HG02678 (cell line): ENCODE measurements around the gene RHBDF2.

Experiments
- ATAC-seq: cut with Tn5 transposase; IDR thresholded peaks from one replicate; pipeline ENCODE4 v1.9.1; 2021; ENCODE audit warnings: mild to moderate bottlenecking, moderate library complexity; ENCODE audit not compliant: unreplicated experiment

Gene RHBDF2

DNA sequence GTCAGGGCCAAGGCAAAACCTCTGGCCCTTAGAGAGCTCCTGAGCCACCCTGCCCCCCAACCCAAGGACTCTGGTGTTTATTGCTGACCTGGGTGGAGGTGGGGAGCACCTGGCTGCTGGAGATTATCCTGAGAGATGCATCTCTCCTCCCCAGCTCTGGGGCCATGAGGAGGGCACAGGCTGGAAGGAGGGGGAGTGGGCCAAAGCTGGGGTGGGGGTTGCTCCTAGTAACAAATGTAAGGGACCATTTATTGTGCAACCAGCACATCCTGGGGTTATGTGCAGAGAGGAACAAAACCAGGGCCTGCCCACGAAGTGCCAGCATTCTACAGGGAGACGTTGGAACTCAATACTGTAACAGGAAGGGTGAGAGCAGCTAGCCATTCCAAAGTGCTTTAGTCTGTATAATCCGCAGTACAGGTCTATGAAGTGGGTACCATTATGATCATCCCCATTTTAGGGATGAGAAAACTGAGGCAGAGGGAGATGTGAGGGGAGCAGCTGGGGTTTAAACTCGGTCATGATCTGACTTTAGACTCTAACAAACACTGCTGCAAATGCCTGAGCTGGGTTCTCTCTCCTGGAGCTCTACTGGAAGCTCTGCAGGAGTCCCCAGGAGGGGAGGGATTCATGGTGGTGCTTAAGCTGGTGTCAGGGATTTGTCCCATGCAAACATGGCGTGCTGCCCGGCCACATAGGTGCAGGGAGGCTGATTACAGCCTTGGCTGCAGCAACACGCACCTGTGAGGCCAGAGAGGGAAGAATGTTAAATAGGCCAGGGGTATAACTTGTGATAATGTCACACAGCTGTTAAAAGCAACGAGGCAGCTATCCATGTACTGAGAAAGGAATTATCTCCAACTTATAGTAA is 1.4 kb upstream of the RHBDF2 start:
- no peak for ATAC-seq

- no peak for ATAC-seq
Measured at GRCh38 chr17:76501827-76502307, 644 bp upstream of the RHBDF2 start.

- no peak for ATAC-seq
Measured at GRCh38 chr17:76500747-76501017, 541 bp downstream of the RHBDF2 start.

- no peak for ATAC-seq
Measured at GRCh38 chr17:76500074-76500746, 1.0 kb downstream of the RHBDF2 start.

DNA sequence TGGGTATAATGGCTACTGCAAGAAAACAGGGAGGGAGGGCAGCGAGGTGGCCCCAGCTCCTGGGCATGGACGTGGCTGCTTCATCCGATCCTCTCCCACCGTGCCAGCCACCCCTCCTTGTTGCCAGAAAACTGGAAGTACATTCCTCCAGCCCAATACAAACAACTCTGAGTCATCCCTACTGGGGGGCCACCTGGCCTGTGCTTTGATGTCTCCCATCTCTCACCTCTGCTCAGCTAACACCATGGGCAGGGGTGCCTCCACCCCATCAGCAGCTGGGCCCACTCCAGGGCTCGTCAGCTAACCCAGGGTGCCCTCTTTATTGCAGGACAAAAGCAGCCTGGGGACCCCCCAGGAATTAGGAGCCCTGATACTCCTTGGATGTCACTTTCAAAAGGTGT is 2.0 kb downstream of the RHBDF2 start:
- no peak for ATAC-seq

GRCh38 chr17:76498876-76499251 is 2.4 kb downstream of the RHBDF2 start:
- no peak for ATAC-seq

GRCh38 chr17:76497979-76498875 is 3.0 kb downstream of the RHBDF2 start:
- no peak for ATAC-seq

GRCh38 chr17:76497699-76497978 is 3.6 kb downstream of the RHBDF2 start:
- no peak for ATAC-seq

DNA sequence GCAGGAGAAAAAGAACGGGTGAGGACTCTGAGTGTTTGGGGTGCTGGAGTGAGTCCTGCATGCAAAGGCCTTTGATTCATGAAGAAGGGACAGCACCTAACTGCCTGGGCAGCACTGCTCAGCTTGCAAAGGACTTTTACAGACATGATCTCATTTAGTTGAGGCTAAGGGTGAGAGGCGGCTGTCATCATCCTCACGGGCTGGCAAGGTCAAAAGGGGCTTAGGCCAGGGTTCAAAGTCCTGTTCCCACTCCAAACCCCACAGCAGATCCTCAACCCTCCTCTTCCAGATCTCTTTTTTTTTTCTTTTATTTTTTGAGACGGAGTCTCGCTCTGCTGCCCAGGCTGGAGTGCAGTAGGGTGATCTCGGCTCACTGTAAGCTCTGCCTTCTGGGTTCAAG is 4.8 kb downstream of the RHBDF2 start:
- ATAC-seq = no peak

GRCh38 chr17:76495663-76496400 is 5.4 kb downstream of the RHBDF2 start:
- ATAC-seq = no peak

GRCh38 chr17:76493505-76494167 is 7.6 kb downstream of the RHBDF2 start:
- ATAC-seq = no peak

- ATAC-seq = peak; percentile 46
Measured at GRCh38 chr17:76492989-76493501, 8.2 kb downstream of the RHBDF2 start.

DNA sequence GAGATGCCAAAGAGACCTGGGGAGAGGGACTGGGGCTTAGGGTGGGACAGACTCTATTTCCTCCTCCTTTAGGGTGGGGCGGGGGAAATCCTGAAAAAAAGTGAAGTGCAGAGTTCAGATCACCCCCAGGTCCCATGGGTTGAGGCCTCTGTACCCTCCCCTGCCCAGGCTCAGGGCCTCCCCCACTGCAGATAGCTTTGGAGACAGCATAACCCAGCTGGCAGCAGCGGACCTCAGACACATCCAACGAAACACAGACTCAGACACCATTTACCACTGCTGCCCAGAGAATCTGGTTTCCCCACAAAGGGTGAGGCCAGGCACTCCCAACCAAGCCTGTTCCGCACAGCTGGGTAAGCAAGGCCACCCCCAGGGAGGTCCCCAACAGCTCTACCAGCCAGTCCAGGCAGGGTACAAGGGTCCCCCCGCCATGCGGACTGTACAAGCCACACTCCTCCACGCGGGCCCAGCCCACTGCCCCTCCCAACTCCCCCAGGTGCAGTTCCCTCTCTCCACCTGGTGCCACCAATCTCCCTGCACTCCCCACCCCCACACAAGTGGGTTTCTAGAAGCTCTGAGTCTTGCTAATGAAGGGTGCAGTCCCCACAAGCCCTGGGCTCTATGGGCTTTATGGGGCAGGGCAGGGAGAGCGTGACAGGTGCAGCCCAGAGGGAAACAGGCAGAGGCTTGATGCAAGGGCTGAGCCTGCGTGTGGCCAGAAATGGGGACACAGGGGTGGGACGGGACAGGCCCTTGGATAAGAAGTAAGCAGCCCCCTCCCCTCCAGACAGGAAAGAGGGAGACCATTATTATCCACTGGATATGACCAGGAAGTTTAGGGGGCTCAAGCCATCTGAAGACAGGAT is 8.9 kb downstream of the RHBDF2 start:
- peak; percentile 46 for ATAC-seq

- peak; percentile 17 for ATAC-seq
Measured at GRCh38 chr17:76491271-76492122, 9.7 kb downstream of the RHBDF2 start.

- ATAC-seq = no peak
Measured at GRCh38 chr17:76490112-76490710, 11.0 kb downstream of the RHBDF2 start.

- ATAC-seq = no peak
Measured at GRCh38 chr17:76487451-76488192, 13.6 kb downstream of the RHBDF2 start.

DNA sequence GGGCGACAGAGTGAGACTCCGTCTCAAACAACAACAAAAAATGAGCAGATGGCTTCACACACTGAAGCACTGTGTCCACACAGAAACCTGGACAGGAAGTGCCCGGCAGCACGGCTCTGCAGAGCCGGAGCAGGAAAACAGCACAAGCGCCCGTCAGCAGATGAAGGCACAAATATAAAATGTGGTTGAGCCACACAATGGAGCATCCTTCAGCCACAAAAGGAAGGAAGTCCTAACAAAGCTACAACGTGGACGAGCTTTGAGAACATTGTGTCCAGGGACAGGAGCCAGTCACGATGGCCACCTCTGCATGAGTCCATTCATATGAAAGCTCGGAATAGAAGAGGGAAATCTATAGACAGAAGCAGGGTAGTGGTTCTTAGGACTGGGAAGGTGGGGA is 15.7 kb downstream of the RHBDF2 start:
- ATAC-seq = no peak
